B cell (primary cell): ENCODE results near the gene FRG2C.

ENCODE experiments used
- CTCF ChIP-seq: fragments of 200-600 bp; IDR thresholded peaks from one replicate; pipeline ENCODE4 v1.8.0; 2022; ENCODE audit warnings: antibody characterized with exemption, mild to moderate bottlenecking
- EZH2 ChIP-seq: IDR thresholded peaks from 2 replicates; pipeline ENCODE4 v1.6.1; 2012; ENCODE audit warnings: borderline replicate concordance, low read depth, mild to moderate bottlenecking, moderate library complexity, low read length; ENCODE audit not compliant: insufficient read depth, poor library complexity, severe bottlenecking

GRCh38 chr3:75650191-75650590 is 13.9 kb upstream of the FRG2C start:
- TF ChIP-seq CTCF (no peak), EZH2 (no peak)
